A549 (cell line): ENCODE data around the gene SH3PXD2A. TPM values are rescaled to one million over a fixed set of nuclear protein-coding genes. Genes with fewer than 3 reads are reported as not detected.

Source experiments
- ATAC-seq, 2 experiments: fragments of 200-7000 bp in 1 of 2; fragments of >200 bp in 1 of 2; cut with Nextera tagmentation in 1 of 2; cut with Tn5 transposase in 1 of 2; 3 replicates each; pipeline versions ENCODE4 v1.8.0 to v1.9.1; 2018 to 2020; ENCODE audit warnings: mild to moderate bottlenecking in 1 of 2, moderate library complexity in 1 of 2
- CTCF ChIA-PET: fragments of 300-600 bp; sonication (Branson Sonifier 250); formaldehyde crosslinking; extraction: SDS; loops from one replicate; lab custom pipeline; 2021; ENCODE audit warnings: antibody characterized with exemption, inconsistent platforms; lab: Yijun Ruan, JAX
- POLR2A ChIA-PET: fragments of 350-600 bp; formaldehyde crosslinking; extraction: SDS; loops from one replicate; lab custom pipeline; 2021; ENCODE audit warnings: antibody characterized with exemption, inconsistent platforms; lab: Yijun Ruan, JAX
- DNase-seq, 2 experiments: peaks; one replicate each; pipeline versions ENCODE4 v3.0.0 to v3.0.0-alpha.2; 2011 to 2016; ENCODE audit warnings: low read depth in 1 of 2, low spot score in 1 of 2
- FAIRE-seq: peaks from 2 replicates; lab custom pipeline; 2011; peaks lifted over from hg19 to GRCh38; lab: Jason Lieb, UNC
- H3K27ac ChIP-seq, 2 experiments: fragments of >200 bp; sonication (Bioruptor Twin); formaldehyde crosslinking; 3 replicates each; pipeline ENCODE4 v1.5.1; 2016 to 2017
- H3K4me1 ChIP-seq: fragments of >200 bp; sonication (Bioruptor Twin); formaldehyde crosslinking; 3 replicates; pipeline ENCODE4 v1.6.1; 2016
- H3K4me2 ChIP-seq: fragments of >200 bp; sonication (Bioruptor Twin); formaldehyde crosslinking; 3 replicates; pipeline ENCODE4 v1.6.1; 2016
- H3K4me3 ChIP-seq: fragments of >200 bp; sonication (Bioruptor Twin); formaldehyde crosslinking; 3 replicates; pipeline ENCODE4 v1.5.1; 2016
- H3K9me3 ChIP-seq: fragments of >200 bp; sonication (Bioruptor Twin); formaldehyde crosslinking; 3 replicates; pipeline ENCODE4 v1.6.1; 2016
- CBX2 ChIP-seq: fragments of 200-600 bp; sonication (generic); IDR thresholded peaks from 2 replicates; pipeline ENCODE4 v1.6.1; 2016; ENCODE audit warnings: low read depth, mild to moderate bottlenecking, borderline replicate concordance
- ELK1 ChIP-seq: fragments of 150-350 bp; IDR thresholded peaks from 2 replicates; pipeline ENCODE4 v1.6.1; 2014; ENCODE audit warnings: low read depth, mild to moderate bottlenecking, low read length
- FOSB ChIP-seq: fragments of 250-450 bp; sonication (Bioruptor Pico); IDR thresholded peaks from 2 replicates; pipeline ENCODE4 v1.5.0; 2020; ENCODE audit warnings: mild to moderate bottlenecking, moderate library complexity
- FOSL2 ChIP-seq, 2 experiments: fragments of 450-650 bp in 1 of 2; fragments of >200 bp in 1 of 2; sonication (Bioruptor Twin) in 1 of 2; formaldehyde crosslinking; IDR thresholded peaks; 2 replicates each; pipeline versions ENCODE4 v1.5.0 to v1.6.1; 2016 to 2020; ENCODE audit warnings: mild to moderate bottlenecking in 1 of 2, moderate library complexity in 1 of 2
- GATA3 ChIP-seq: IDR thresholded peaks from 2 replicates; pipeline ENCODE4 v1.6.1; 2012; ENCODE audit warnings: borderline replicate concordance
- HOXB13 ChIP-seq: fragments of 250-450 bp; sonication (Bioruptor Pico); IDR thresholded peaks from 2 replicates; pipeline ENCODE4 v1.5.0; 2020; ENCODE audit warnings: low read depth, mild to moderate bottlenecking, moderate library complexity
- HOXB5 ChIP-seq: fragments of 250-450 bp; sonication (Bioruptor Pico); IDR thresholded peaks from 2 replicates; pipeline ENCODE4 v1.5.0; 2020; ENCODE audit warnings: mild to moderate bottlenecking, moderate library complexity
- JUN ChIP-seq, 2 experiments: fragments of >200 bp; sonication (Bioruptor Twin); formaldehyde crosslinking; IDR thresholded peaks; 2 replicates in 1 of 2; 3 replicates in 1 of 2; pipeline ENCODE4 v1.6.1; 2016 to 2017
- JUNB ChIP-seq: fragments of >200 bp; sonication (Bioruptor Twin); formaldehyde crosslinking; IDR thresholded peaks from 2 replicates; pipeline ENCODE4 v1.6.1; 2016
- KDM1A ChIP-seq: fragments of 200-600 bp; sonication (generic); IDR thresholded peaks from 2 replicates; pipeline ENCODE4 v1.6.1; 2016; ENCODE audit warnings: low read depth, mild to moderate bottlenecking
- KDM5A ChIP-seq: fragments of 200-600 bp; sonication (generic); IDR thresholded peaks from 2 replicates; pipeline ENCODE4 v1.6.1; 2016; ENCODE audit warnings: antibody characterized with exemption, mild to moderate bottlenecking
- MAFK ChIP-seq: fragments of 450-650 bp; IDR thresholded peaks from 2 replicates; pipeline ENCODE4 v1.6.1; 2014; ENCODE audit not compliant: partially characterized antibody
- MAX ChIP-seq: IDR thresholded peaks from 2 replicates; pipeline ENCODE4 v1.6.1; 2012
- MYC ChIP-seq: IDR thresholded peaks from 2 replicates; pipeline ENCODE4 v1.6.1; 2012; ENCODE audit warnings: mild to moderate bottlenecking, inconsistent platforms, low read length, improper control_type of control experiment, borderline replicate concordance
- POLR2AphosphoS2 ChIP-seq: conservative IDR thresholded peaks from 2 replicates; pipeline ENCODE4 v1.6.1; 2012; ENCODE audit warnings: low read length, improper control_type of control experiment, inconsistent platforms
- RAD21 ChIP-seq, 2 experiments: fragments of >200 bp in 1 of 2; sonication (Bioruptor Twin) in 1 of 2; formaldehyde crosslinking in 1 of 2; IDR thresholded peaks in 1 of 2; conservative IDR thresholded peaks in 1 of 2; 2 replicates in 1 of 2; 3 replicates in 1 of 2; pipeline ENCODE4 v1.6.1; 2012 to 2018; ENCODE audit warnings: inconsistent platforms in 1 of 2
- REST ChIP-seq: fragments of 200-600 bp; sonication (generic); IDR thresholded peaks from 2 replicates; pipeline ENCODE4 v1.6.1; 2016; ENCODE audit warnings: antibody characterized with exemption, mild to moderate bottlenecking, moderate library complexity
- TFCP2L1 ChIP-seq: fragments of 250-450 bp; sonication (Bioruptor Pico); IDR thresholded peaks from 2 replicates; pipeline ENCODE4 v1.5.0; 2021; ENCODE audit warnings: mild to moderate bottlenecking
- TP53 ChIP-seq: fragments of 250-450 bp; sonication (Bioruptor Pico); IDR thresholded peaks from 2 replicates; pipeline ENCODE4 v1.5.0; 2021; ENCODE audit warnings: mild to moderate bottlenecking, moderate library complexity
- WGBS: methylation state at CpG from one replicate; pipeline ENCODE4 v1.1.6; 2017; ENCODE audit errors: missing lambda C conversion rate; 5-methylcytosine and 5-hydroxymethylcytosine counted together
- polyA plus RNA-seq, 4 experiments: library from polyadenylated mRNA; depleted of rRNA in 3 of 4; stranded (reverse); fragments of >200 nt; fragmentation: RNase III in 1 of 4; extraction: RNeasy Plus Mini Kit Qiagen cat#74134 plus additional on column Dnase treatment in 1 of 4; gene quantifications; 2 replicates in 3 of 4; 3 replicates in 1 of 4; pipeline ENCODE4 v1.2.3, GENCODE V29; 2011 to 2017

Gene SH3PXD2A
- polyA plus RNA-seq, 2 of the 4 experiments (the other 2 are of a cell fraction), result 2.4 to 3.9 TPM

- no peak for TF ChIP-seq MAX
- TF ChIP-seq FOSL2 (IDR thresholded peaks at IDR 0.05), result no peak
- TF ChIP-seq FOSL2 (CRISPR knock-in tag; IDR thresholded peaks at IDR 0.05), result no peak
- no peak for TF ChIP-seq JUNB
- no peak for TF ChIP-seq FOSB (CRISPR knock-in tag)
- TF ChIP-seq RAD21 (conservative IDR thresholded peaks at IDR 0.05 in 1 of 2, IDR thresholded peaks at IDR 0.05 in 1 of 2), result no peak
- no peak for TF ChIP-seq MAFK
- no peak for TF ChIP-seq TFCP2L1 (CRISPR knock-in tag)
- TF ChIP-seq, all 56 proteins: peak for 0
Observed at GRCh38 chr10:103843045-103843444, 12.3 kb downstream of the SH3PXD2A start (continued).

GRCh38 chr10:103842605-103843004 is 12.8 kb downstream of the SH3PXD2A start:
- CTCF ChIA-PET, result interaction anchor here (0.7 to 2.0 kb wide), 7 partner anchors 9 to 244 kb away, joined by 3 to 5 read pairs (median 3); no protein-coding TSS in a partner anchor
- FAIRE-seq (peak; percentile 28), DNase-seq (no peak), ATAC-seq (no peak)
- no peak overlapping the region for H3K4me2 ChIP-seq
- H3K27ac ChIP-seq, result no peak overlapping the region
- H3K9me3 ChIP-seq, result no peaks in the 10 kb centered on the region
- TF ChIP-seq TP53 (no peak), JUN (IDR thresholded peaks at IDR 0.05) (no peak), REST (no peak), HOXB5 (CRISPR knock-in tag) (no peak), TFCP2L1 (CRISPR knock-in tag) (no peak), KDM5A (no peak), CBX2 (no peak)
- 47% methylated on average over 6 of the region's 7 CpGs for WGBS
- H3K4me1 ChIP-seq, result peaks cover 3% of the 10 kb centered on the region; the same call in 1 of the 3 replicates
- POLR2A ChIA-PET, result no interaction called here
- no peak overlapping the region for H3K4me3 ChIP-seq

- no peak for FAIRE-seq
Observed at GRCh38 chr10:103841519-103841918, 13.9 kb downstream of the SH3PXD2A start.

More at GRCh38 chr10:103841519-103841918, 13.9 kb downstream of the SH3PXD2A start:
- no peak for ATAC-seq
- POLR2A ChIA-PET, result no interaction called here
- Histone ChIP-seq H3K4me3 (no peak overlapping the region), H3K4me2 (no peak overlapping the region), H3K4me1 (peaks cover 3% of the 10 kb centered on the region; the same call in 1 of the 3 replicates), H3K27ac (no peak overlapping the region), H3K9me3 (no peaks in the 10 kb centered on the region)
- whole genome bisulfite sequencing, result 88% methylated on average over 7 of the region's 7 CpGs
- CTCF ChIA-PET, result interaction anchor here (2.0 kb wide), 1 partner anchor 243 kb away, joined by 4 read pairs; no protein-coding TSS in a partner anchor
- TF ChIP-seq ELK1 (no peak), HOXB13 (no peak), KDM1A (no peak), GATA3 (no peak), RAD21 (conservative IDR thresholded peaks at IDR 0.05 in 1 of 2, IDR thresholded peaks at IDR 0.05 in 1 of 2) (no peak), HOXB5 (CRISPR knock-in tag) (no peak), POLR2AphosphoS2 (no peak), MYC (no peak)
- DNase-seq, result no peak
